GM12892 (cell line): Measurements from ENCODE around the gene SLC25A17.

Experiments
- POLR2A ChIP-seq: IDR thresholded peaks from 2 replicates; pipeline ENCODE4 v1.6.1; 2011; ENCODE audit warnings: low read depth, low read length, control low read depth
- POLR2AphosphoS5 ChIP-seq: IDR thresholded peaks from 2 replicates; pipeline ENCODE4 v1.6.1; 2011; ENCODE audit warnings: low read depth, low read length, control low read depth
- TAF1 ChIP-seq: IDR thresholded peaks from 2 replicates; pipeline ENCODE4 v1.6.1; 2011; ENCODE audit warnings: low read depth, mild to moderate bottlenecking, control low read depth, low read length, borderline replicate concordance

DNA sequence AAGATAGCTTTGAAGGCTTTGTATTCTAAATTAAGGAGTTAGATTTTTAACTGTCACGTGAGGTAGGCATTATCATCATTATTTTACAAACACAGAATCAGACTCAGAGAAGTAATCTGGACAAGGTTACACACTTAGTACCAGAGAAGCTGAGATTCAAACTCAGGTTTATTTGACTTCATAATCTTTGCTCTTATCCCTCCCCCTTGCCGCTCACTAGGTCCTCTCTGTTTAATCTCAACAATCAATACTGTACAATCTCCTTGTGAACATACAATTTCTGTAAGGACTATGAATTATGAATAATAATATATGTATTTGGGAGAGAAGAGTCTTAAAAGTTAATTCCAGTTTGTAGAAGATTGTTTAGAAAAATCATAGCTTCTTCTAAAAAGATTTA lies 48.0 kb upstream of the SLC25A17 start:
- TF ChIP-seq POLR2AphosphoS5 (no peak), POLR2A (no peak), TAF1 (no peak)
